NCI-H2107 treated with DMSO at 0.1 percent for 48 hours (cell line): ENCODE measurements around the gene MGAT3.
A peak's percentile ranks its signal among the peaks of the same experiment; 100 is the strongest.

Experiments used
- DNase-seq: peaks from one replicate; lab custom pipeline; 2025; ENCODE audit not compliant: unreplicated experiment; lab: John Stamatoyannopoulos, UW

MGAT3 gene

DNA sequence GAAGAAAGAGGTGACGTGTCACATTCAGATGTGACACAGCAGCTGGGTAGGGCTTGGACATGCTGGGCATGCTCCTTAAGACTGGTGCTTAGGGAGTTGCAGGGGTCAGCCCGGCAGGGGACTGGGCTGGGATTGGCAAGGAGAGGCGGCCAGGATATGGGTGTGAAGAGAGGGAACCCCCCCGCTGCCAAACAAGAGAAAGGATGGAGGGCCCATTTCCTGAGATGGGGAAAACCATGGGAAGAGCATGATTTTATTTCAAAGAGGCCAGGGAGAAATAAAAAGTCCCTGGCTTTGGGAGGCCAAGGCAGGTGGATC, 68.8 kb downstream of the MGAT3 start:
- no peak for DNase-seq

GRCh38 chr22:39526736-39527171, 69.9 kb downstream of the MGAT3 start:
- DNase-seq, result no peak

DNA sequence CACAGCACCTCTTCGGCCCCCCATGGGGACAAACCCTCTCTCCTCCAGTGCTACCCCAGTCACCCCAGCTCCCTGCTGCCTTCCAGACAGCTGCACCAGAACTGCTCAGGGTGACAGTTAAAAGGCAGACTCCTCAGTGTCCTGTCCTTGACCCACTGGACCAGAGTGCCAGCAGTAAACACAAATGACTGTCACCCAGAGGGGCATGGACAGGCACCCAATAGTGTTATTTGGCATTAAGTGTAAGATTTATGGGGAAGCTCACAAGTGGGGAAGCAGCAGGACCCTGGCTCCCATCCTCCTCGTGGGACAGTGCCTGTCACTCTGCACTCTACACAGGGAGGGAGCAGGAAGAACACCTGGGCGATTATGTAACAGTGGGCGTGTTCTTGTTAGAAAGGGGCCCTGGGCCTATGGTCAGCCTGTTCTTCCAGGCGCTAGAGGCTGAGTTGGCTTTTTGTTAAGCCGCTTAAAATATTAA, 70.7 kb downstream of the MGAT3 start:
- DNase-seq, result peak; percentile 55

DNA sequence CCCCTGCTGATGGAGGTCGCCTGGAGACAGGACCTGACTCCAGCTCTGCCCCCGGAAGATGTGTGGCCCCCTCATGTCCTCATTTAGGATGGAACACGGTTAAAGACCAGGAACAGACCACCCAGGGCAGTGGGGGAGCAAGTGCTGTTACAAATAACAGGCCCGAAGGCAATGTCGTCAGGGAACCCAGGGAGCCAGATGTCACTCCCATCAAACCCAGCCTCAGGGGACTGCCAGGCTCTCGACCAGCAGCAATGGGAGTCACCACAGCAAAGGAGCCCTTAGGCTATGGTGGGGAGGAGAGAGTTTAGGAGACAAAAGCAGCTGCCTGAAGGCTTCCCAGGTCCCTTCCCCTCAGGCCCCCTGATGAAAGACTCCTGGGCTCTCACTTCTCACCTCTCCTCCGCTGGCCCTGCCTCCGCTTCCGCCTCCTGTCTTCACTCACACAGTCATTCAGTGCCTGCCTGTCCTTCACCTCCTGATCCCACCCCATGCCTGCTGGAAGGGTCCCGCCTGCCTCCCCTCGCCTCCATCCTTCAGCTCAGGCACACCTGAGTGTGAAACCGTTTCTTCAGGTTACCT, 71.4 kb downstream of the MGAT3 start:
- DNase-seq, result peak; percentile 24

DNA sequence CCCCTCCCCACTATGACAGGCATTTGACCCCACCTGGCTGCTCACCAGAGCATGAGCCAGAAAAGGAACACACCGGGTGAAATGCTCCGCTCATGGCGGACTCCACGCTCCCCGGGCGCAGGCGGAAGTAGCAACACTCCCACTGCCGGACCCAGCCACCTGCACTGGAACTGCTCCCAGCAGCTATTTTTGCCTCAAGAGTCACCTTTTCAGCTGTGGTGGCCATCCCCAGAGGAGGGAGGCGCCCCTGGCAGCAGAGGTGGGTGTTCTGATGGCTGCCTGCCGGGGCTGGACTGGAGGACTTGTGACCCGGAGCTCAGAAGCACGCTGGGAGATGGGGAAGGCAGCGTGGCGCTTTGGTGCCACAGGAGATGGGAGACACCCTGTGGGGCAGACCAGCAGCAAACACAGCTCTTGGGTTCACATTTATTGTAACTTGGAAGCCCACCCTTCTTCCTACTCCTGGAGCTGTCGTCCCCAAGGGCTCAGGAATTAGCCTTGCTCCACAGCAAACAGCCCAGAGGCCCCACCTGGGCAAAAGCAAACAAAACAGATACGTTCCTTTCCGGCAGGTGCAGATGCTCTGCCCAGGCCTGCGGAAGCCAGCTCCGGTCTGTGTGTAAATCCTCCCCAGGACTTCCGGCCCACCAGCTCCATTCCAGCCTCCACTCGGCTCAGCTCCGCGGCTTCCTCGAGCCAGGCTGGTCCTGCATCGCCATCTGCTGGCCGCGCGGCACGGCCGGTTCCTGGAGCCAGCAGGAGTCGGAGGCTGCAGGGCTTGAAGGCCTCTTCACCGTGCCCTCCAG, 72.1 kb downstream of the MGAT3 start:
- DNase-seq, result peak; percentile 77

DNA sequence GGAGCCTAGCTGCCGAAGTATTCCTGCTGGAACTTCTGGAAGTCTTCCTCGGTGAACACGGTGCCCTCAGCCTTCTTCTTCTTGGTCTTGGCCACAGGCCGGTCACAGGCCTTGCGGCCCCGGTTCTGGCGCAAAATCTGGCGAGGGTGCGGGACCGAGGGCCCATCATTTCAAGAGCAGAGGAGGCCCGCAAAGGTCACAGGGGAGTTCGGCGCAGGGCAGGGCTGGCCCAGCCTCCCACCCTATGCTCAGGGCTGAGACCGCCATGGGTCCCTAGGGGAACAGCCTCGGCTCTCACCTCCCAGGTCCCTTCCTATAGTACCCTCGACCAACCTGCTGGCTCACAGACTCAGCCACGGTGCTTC, 72.7 kb downstream of the MGAT3 start:
- no peak for DNase-seq

DNA sequence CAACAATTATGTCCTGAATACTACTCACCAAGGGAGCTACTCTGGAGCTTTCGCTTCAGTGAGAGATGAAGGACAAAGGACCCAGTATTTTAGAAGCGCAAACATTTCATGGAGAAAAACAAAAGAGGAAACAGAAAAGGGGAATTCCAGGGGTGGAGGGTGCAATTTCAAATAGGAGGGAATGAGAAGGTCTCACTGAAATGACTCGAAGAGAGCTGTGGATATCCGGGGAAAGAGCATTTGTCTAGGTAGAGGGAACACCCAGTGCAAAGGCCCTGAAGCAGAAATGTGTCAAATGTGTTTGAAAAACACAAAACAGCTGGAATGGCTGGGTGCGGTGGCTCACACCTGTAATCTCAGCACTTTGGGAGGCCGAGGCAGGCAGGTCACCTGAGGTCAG, 73.3 kb downstream of the MGAT3 start:
- no peak for DNase-seq

DNA sequence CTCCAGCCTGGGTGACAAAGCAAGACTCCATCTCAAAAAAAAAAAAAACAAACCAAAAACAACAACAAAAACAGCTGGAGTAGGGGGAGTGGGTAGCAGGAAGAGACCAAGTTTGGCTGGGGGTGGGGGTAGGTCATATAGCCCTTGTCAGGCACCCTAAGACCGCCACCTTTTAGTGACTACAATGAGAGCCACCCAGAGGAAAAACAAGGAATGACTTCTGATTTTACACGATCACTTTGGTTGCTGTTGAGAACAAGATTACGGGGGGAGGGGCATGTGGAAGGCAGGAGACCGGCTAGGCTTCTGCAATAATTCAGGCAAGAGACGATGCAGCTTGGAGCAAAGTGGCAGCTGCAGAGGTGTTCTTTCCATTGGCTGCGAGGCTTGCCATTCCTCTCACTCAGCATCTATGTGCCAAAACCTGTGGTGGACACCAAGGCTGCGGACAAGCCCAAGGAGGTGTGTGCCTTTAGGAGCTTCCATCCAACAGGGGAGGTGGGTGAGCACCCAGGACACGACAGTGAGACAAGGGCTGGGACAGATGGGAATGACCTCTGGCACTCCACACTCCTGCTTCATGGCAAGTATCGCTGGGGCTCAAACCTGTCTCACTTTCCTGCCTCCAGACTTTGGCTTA, 74.0 kb downstream of the MGAT3 start:
- DNase-seq, result no peak

DNA sequence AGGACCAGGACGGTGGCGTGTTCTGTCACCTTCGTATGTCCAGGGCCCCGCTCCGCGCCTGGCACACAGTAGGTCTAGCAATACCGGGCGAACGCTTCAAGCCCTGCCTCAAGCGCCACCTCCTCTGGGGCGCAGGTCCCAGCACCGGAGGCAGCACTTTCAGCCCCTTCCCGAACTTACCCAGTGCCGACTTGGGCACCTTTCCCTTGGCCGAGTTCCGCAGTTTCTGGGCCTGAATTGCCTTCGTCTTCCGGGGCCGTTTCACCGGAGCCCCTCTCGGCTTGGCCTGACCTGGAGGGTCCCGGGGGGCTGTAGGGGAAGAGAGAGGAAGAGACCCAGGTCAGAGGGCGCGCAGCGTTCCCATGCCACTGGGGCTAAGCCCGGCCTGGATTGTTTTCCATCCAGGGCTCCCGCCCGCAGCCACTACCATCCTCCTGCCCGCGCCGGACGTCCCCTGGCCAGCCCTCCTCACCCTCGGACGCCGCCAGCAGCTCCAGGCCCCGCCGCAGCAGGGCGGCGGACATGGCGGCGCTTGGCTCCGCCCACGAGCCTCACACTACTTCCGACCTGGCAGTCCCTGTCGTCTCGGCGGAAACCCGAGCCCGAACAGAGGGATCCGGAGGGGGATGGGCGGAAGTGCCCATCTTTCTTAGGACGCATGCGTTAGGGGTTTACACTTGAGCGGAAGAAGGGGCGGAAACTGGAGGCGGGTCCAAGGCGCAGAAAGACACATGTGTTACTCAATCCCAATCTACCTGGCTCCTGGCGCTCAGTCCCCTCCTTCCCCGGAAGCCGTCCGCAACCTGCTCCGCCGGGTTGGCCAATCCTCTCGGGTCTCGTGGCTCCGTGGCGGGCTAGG, 75.6 kb downstream of the MGAT3 start, which contains the start of gene RPS19BP1:
Gene RPS19BP1 (minus strand): TSS at position 534 of the 859 bp plus-strand sequence. CDS start 10 bp downstream, at position 524.
- DNase-seq, result peak; percentile 98

GRCh38 chr22:39534092-39534506, 77.3 kb downstream of the MGAT3 start:
- DNase-seq, result no peak

DNA sequence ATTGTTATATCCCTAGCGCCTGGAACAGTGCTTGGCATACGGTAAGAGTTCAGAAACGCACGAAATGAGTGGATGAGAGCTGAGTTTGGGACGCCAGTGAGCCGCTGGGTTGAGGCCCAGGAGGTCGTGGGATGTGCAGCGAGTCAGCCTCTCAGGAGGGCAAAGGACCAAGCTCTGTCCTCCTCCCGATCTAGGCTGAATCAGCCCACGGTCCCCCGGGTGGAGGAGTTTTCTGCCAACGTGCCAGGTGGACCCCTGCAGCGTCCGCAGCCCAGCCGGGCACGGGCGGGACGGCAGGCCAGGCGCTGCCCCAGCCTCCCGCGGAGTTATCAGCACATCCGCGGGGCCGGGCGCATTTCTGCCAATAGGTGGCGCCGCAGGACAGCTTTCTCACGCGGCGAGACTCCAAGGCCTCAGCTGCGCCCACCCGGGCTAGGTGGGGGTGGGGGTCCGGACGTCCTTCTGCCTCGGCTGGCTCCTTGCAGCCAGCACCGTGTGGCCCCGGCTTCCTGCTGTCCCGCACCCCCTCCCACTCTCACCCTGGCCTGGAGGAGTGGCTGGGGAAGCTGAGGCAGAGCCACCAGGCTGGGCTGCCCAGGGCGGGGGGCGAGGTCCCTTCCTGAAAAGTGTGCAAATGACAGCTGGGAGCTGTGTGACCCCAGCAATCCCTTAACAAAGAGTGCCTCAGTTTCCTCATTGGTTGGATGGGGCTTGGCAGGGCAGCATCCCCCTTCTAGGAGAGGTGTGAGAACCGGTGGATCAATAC, 78.0 kb downstream of the MGAT3 start:
- DNase-seq, result no peak

GRCh38 chr22:39535357-39535725, 78.5 kb downstream of the MGAT3 start:
- no peak for DNase-seq

GRCh38 chr22:39535831-39536449, 79.1 kb downstream of the MGAT3 start:
- no peak for DNase-seq

DNA sequence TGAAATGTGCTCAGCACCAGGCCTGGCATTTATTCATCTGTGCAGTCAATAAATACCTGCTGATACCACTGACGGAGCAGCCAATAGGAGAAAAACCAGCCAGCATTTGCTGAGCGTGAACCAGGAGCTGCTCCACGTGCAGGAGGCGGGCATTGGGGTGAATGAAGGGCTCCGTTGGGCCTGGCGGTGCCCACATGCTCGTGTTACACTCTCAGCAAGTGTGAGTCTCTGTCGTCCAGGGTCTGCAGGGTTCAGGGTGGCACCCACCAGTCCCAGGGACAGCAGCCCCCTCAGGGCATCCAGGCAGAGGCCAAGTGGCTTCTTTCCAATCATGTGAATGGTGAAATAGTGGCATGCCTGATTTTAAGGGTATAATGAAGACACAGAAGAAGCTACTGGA, 79.9 kb downstream of the MGAT3 start:
- DNase-seq, result no peak

DNA sequence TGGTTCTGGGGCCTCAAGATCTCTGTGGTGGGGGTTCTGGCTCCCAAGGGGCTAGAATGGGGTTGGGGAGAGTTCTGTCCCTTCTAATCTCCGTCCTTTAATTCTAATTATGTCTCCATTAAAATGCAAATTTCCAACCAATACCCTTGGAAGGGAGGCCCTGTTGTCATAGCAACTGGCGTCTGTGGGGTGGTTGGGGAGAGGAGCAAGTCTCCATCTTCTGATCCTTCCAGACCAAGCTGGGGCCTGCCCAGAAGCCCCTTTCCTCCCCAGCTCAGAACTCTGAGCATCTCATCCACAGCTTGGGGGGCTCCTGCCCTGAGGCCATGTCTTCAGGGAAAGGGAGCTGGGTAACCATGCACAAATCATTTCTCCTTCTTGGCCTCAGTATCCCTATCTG, 81.2 kb downstream of the MGAT3 start:
- DNase-seq, result no peak
